GM21529 (cell line): ENCODE results near the gene GPR31.
"Not testable (repeated sequence)": the region's sequence is repeated elsewhere in the genome, so short reads cannot be mapped to it uniquely, and the experiment has no call there.

Experiments used
- ATAC-seq: cut with Tn5 transposase; IDR thresholded peaks from one replicate; pipeline ENCODE4 v1.9.1; 2021; ENCODE audit not compliant: unreplicated experiment

Gene GPR31

DNA sequence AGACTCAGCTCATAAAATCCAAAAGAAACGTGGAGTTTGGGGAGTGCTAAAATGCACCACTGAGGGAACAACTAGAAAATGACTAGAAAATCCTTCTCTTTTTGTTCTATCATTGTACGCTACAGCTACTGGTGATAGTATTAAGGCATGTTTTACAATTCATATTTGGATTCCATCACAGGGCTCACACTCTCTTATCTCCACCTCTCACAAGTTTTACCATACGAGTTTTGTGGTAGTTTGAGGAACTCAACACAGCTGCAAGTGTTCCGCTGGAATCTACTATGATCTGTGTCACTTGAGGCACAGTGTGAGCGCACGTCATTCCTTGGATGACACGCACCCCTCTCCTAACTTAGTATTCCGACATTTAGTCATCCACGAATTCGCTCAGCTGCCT is 9.9 kb upstream of the GPR31 start:
- not testable (repeated sequence) for ATAC-seq

DNA sequence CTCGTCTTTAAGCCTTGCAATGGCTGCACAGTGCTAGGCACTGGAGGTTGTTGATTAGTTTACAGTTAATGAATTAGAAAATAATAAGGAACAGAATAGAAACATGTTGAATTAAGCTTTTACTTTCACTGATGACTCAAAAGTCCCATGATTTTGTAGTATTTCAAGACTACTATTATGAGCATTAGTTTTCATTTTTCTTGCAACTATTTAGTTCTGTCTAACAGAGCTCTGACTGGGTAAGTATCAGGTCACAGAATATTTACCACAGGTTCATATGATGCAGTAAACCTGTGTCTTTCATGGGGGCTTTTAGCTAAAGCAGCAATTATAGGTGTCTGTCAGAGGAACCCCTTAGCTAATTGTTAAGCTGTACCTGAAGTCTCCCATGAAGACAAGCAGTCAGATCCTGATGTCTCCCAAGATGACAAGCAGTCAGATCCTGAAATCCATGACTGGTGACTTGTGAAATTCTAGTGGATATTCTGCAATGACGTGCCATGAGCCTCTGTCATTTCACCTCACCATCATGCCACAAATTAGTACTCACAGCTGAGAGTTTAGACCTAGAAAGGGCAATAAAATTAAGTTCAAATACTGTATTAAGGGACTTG is 8.2 kb upstream of the GPR31 start:
- ATAC-seq = no peak

DNA sequence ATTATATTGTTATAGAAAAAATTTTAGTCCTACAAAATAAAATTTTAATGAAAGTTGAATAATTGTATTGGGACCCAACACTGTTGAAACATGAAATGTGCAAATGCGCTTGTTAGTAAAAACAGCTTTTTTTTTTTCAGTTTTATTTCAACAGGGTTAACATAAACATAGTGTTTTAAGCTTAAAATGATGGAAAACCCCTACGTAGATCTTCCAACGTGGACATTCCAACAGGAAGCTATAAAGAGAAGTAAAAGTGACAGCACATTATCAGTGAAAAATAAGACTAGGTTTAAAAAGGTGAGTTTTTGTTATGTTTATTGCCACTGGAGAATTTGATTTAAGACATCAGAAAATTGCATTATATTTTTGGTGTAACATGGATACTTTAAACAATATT is 6.5 kb upstream of the GPR31 start:
- ATAC-seq = no peak

DNA sequence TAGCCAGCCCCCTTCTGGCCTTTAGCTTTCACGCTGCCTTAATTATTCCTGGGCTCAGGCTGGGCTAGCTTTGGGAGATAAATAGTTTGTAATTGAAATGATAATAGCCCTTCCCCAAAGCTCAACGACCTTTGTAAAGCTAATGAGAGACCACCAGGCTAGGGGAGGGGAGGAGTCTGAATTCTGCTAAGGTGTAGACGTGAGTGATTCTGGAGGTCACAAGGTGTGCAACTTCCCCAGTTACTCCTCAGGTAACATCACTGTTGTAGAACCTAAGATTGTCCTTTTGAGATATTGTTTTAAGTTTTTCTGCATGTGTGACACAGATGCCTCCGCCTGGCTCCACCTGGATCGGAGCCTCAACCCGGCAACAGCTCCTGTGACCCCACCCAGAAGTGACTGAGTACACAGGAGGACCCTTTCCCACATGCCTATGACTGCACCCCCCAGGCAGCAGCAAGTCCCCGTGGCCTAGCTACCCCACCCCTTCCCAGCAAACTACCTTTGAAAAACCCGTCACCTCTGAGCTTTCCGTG is 5.8 kb upstream of the GPR31 start:
- ATAC-seq = no peak

DNA sequence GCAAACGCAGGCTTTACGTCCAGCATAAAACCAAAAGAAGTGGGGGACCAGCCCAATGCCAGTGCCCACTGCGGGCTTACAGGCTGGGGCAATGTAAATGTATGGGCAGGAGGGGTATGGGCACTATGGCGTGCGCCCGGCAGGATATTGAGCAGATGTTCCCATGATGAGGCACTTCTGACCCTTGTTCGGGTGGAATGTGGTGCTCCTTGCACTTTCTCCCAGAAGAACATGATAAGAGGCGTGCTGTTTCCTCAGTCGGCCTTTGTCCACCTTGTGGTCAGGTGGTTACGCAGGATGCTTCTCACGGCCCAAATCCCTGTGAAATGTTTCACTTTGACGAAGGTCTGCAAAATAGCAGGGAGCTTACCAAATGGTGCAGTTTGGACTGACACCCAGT is 4.8 kb upstream of the GPR31 start:
- ATAC-seq = no peak

DNA sequence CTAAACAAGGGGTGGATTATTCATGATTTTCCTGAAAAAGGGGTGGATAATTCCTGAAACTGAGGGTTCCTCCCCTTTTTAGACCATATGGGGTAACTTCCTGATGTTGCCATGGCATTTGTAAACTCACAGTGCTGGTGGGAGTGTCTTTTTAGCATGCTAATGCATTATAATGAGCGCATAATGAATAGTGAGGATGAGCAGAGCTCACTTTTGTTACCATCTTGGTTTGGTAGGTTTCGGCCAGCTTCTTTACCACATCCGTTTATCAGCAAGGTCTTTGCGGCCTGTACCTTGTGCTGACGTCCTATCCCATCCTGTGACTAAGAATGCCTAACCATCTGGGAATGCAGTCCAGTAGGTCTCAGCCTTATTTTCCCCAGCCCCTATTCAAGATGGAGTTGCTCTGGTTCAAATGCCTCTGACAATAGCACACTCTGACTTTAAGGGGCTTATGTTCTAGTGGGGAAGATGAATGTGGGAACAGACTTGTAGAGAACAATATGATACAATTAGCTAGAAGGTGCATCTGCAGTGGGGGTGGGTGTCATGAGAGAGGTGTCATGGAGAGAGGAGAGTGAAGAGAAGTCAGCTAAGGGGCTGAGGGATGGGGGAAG is 4.2 kb upstream of the GPR31 start:
- ATAC-seq = no peak

DNA sequence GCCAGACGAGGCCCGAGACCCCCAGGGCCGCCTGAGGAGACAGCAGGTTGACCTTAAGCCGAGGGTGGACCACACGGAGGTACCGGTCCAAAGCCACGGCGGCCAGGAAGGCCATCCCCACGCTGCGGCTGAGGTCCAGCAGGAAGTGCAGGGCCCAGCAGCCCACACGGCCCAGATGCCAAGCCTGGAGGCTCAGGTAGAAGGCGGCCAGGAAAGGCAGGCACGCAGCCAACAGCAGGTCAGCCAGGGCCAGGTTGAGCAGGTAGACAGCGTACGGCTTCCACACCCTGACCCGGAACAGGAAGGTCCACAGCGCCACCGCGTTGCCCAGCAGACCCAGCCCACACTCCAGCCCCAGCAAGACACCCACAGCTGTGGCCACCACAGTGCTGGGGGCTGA is 366 bp downstream of the GPR31 start:
- no peak for ATAC-seq

DNA sequence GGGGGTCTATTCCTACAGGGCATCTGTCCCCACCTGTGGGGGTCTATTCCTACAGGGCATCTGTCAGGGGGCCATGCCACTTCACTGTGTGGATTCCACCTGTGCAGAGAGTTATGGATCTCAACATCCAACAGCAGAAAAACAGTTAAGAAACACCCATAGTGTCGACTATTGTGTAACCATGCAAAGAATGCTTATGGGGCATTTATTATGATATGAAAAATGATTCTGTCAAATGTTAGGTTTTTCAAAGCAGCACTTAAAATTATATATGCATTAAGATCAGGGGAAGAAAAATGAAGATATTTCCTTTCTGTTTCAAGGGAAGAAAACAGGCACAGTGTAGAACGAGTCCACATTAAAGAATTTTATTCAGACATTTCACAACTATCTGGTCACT is 2.9 kb downstream of the GPR31 start:
- ATAC-seq = no peak

DNA sequence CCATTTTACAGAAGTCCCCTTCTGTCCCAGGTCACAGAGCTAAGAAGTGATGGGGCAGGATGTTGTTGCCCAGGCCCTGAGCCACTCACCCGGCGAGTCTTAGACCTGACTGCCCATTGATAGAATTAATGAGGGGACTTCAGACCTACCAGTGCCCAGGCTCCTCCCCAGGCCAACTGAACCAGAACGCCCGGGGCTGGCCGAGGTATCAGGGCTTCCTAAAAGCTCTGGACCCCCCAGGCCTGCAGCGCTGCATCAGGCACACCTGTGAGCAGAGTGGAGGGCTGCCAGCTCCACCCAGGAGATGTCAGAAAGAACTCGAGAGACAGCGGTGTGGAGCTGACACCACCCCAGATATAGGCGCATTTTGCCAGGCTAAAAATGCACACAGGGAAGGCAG is 3.5 kb downstream of the GPR31 start:
- no peak for ATAC-seq

DNA sequence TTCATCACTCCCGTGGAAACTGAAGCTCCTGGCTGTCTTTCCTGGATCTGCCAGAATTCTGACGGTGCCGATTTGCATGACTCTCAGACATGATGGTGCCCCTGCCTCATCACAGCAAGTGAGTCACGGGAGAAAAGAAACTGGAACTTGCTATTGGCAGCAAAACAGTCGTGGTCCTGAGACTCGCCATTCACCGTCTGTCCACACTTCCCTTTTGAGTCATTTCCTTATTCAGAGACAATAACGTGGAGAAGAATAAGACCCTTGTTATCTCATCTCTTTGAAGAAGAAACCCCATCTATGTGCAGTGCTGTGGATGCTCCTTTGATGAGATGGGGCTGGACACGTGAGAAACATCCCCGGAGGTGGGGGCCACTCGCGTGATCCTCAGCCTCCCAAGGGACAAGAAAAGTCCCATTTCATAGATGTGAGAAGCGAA is 4.2 kb downstream of the GPR31 start:
- peak; percentile 56 for ATAC-seq

DNA sequence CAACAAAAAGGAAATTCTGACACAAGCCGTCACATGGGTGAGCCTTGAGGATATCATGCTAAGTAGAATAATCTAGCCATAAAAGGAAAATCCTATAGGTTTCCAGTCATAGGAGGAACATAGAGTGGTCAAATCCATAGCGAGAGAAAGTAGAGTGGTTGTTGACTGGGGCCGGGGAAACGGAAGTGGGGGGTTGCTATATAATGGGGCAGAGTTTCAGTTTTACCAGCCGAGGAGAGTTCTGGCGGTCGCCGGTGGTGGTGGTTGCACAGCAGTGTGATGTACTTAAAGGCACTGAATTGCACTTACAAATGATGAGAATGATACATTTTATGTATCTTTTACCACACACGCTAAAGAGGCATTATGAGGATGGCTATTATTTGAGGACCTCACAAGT is 4.9 kb downstream of the GPR31 start:
- ATAC-seq = peak; percentile 51

DNA sequence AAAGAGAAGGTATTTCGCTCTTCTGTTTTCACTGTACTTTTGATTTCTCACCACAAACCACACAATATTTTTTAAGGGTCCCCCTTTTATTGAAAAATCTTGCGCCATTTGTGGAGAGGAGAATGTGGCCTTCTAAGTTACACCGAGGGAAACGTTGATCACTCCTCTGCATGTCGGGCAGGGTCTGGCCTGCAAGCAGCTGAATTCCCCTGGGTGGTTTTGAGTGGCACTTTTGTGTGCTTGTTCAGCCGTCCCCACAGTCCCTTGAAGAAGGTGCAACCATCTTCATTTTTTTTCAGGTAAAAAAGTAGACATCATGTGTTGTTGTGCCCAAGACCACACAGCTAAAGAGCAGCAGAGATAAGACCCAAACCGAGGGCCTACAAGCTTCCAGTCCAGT is 6.1 kb downstream of the GPR31 start:
- no peak for ATAC-seq

DNA sequence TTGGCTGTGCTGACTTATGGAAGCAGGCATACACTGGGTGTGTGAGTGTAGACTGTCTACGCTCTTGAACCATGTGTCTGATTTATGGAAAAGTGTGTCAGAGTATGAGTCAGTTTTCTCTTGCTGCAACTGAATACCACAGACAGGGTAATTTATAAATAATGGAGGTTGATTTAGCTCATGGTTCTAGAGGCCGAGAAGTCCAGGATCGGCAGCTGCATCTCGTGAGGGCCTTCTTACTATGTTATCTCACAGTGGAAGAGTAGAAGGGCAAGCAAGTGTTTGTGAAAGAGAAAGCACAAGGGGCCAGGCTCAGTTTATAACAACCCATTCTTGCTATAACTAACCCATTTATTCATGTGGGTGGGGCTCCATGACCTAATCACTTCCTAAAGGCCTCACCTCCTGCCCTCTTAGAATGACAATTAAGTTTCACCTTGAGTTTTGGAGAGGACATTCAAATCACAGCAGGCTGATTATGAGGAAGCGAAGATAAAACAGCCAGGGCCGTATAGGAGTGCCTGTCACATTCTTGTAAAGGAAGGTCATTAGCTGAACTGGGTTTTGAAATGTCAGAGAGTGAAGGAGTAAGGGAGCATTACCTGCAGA is 6.7 kb downstream of the GPR31 start:
- peak; percentile 65 for ATAC-seq

DNA sequence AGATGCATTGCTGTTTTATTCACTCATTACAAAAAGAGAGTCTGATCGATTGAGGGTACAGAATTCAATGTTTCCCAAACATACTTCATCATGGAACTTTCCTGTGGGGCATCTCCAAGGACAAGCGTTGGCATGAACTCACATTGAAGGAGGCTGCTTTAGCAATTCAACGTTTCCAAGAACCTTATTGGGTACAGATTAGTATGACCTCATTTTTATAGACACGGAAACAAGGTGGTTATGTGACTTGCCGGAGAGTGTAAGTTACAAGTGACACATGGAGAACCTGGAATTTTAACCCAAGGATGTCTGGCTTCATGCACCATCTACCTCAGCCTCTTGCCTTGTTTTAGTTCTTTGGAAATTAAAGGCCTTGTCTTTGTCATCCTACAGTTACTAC is 8.8 kb downstream of the GPR31 start:
- no peak for ATAC-seq

DNA sequence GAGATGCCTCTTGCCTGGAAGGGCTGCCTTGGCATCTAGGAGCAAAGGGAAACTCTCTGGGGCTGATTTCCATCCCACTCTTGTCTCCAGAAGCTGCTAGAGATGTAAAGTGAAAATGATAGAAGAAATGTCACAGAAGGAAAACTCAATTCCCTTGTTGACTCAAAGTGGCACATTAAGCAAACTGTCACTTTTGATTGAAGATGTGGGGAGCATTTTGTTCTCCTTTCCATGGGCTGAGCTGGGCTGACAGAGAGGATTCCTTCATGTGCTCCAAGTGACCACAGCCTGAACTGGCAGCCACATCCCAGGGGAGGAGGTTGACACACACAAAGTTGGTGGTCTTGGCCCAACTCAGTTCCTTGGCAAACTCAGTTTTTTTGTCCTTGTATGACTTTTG is 9.8 kb downstream of the GPR31 start:
- no peak for ATAC-seq

DNA sequence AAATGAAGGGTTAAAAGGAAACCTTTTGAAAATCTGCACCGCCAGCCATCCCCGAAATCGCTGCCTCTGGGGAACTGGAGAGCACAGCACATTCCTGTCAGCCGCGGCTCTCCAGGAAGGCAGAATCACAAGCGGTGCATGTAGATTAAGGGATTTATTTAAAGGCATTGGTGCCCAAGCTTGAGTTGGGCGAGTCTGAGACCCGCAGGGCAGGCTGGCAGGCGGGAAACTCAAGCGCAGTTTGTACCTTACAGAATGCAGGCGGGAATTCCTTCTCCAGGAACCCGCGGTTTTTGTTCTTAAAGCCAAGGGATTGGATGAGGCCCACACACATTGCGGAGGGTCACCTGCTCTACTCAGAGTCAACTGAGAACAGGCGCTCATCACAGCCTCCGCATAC is 10.8 kb downstream of the GPR31 start:
- ATAC-seq = no peak

DNA sequence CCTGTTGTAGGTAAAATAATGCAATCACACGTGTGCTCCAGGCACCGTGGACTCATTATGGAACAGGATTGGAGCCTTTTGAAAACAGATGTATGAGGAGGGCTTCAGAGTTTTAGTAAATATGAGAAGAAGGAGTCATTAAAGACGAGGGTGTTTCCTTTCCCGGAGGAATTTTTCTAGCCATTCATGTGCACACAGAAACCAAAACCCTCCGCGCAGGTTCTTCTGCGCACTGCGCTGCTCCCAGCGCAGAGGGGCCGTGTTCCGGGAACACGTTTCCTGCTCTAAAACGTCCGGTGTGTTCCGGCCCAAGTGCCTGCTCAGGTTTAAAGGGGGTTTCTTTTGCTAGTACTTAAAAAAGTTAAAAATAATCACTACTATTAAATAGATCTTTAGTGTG is 11.6 kb downstream of the GPR31 start:
- no peak for ATAC-seq

DNA sequence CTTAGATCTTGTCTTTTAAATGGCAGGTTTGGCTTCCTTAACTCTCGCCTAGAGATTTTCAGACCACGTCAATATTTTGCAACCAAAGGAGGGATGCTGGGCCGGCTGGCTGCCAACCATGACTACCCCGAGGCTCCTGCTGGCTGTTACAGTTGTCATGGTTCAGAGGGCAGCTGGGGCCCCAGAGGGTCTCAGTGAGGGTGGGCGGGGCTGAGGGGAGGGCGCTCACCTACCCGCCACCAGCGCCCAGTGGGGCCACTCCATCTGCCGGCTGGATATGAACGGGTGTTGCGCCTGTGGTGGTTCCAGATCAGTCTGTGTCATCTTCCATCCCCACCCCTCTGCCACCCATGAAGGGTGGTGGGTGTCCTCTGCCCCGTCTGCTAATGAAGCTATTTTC is 12.3 kb downstream of the GPR31 start:
- ATAC-seq = no peak

DNA sequence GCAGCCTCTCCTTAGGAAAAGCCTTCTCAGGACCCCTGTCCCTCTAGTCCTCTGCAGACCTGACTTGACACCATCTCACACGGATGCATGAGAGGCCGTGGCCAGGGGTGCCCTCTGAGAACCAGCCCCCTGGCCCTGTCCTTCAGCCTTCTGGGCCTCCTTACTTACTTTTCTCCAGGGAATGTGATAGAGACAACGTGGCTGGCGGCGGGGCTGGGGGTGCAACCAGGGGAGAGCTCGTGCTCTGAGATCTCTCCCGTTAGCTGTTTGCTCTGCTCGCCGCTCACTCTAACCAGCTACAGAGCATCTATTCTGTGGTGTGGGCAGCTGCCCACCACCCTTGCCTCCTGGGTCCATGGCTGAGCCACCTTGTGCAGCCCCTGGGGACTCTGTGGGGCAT is 14.7 kb downstream of the GPR31 start:
- no peak for ATAC-seq

DNA sequence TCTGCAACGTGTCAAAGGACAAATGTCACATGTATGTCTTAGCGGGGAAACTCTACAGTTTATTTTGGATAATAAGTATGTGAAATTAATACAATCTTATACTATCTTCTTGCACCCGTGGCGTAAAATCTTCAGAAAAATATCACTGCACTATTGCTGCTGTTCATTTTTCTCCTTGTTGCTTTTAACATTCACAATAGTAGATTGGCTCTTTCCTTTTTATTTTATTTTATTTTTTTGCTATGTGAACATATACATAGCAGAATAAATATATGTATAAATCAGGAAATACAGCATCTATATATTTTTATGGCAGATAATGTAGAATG is 15.4 kb downstream of the GPR31 start:
- ATAC-seq = no peak

DNA sequence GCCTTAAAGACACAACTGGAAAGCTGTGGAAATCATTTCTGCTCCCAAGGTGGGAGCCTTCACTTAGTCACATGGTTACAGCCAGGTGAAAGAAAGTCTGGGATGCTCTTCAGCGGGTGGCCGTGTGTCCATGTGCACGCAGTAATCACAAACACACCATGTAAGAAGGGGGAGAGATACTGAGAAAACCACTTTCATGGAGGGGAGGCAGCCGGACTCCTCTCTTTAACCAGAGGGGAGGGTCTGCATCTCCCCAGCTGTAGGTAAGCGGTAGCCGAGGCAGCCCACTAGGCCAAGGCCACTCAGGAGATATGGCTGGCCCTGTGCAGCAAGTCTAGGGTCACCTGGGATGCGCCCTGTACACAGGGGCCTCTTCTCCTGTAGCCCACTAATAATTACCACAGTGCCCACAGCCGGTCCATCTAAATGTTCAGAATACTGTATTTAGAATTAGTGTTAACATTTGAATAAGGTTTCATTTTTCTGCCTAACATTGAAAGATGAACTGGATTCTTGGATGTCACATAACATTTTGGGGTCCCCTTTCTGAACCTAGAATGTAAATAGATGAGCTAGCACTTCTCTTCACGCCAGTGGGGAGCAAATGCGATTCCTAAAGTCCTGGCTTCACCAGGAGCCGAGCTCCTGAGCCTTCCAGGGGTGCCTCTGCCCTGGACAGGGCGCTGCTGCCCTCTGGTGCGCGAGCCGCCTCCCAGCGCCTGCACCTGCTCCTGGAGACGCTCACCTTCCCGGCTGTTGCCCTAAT is 15.9 kb downstream of the GPR31 start:
- peak; percentile 69 for ATAC-seq
